ENCODE data around the gene B3GALT6.

Gene B3GALT6

GRCh38 chr1:1270813-1271212 lies 38.8 kb downstream of the B3GALT6 start:
- DNase-seq, result no peak

- peak; percentile 15 for DNase-seq
Observed at GRCh38 chr1:1272341-1273208, 40.5 kb downstream of the B3GALT6 start.

- no peak for DNase-seq
Observed at GRCh38 chr1:1273209-1273511, 41.1 kb downstream of the B3GALT6 start.

- DNase-seq, result peak; percentile 90
Observed at GRCh38 chr1:1273512-1274298, 41.7 kb downstream of the B3GALT6 start, which contains the start of gene UBE2J2. Gene UBE2J2, minus strand, starts transcription at chr1:1273854. Its CDS starts 5,862 bp downstream, at chr1:1267992.

- DNase-seq, result no peak
Observed at GRCh38 chr1:1274299-1274930, 42.4 kb downstream of the B3GALT6 start.

GRCh38 chr1:1274931-1275431 lies 42.9 kb downstream of the B3GALT6 start:
- no peak for DNase-seq

GRCh38 chr1:1275836-1276235 lies 43.8 kb downstream of the B3GALT6 start:
- no peak for DNase-seq

GRCh38 chr1:1278620-1279019 lies 46.6 kb downstream of the B3GALT6 start:
- no peak for DNase-seq

GRCh38 chr1:1279028-1279427 lies 47.0 kb downstream of the B3GALT6 start:
- DNase-seq, result no peak

GRCh38 chr1:1280782-1281481 lies 48.9 kb downstream of the B3GALT6 start:
- no peak for DNase-seq

- DNase-seq, result no peak
Observed at GRCh38 chr1:1281533-1282321, 49.7 kb downstream of the B3GALT6 start.

- no peak for DNase-seq
Observed at GRCh38 chr1:1282998-1283397, 51.0 kb downstream of the B3GALT6 start.

- no peak for DNase-seq
Observed at GRCh38 chr1:1283821-1284220, 51.8 kb downstream of the B3GALT6 start.

All from COR-L47 (cell line).